ENCODE data around the gene CMTM2.
"Not testable (repeated sequence)": the region's sequence is repeated elsewhere in the genome, so short reads cannot be mapped to it uniquely, and the experiment has no call there.

The CMTM2 gene

DNA sequence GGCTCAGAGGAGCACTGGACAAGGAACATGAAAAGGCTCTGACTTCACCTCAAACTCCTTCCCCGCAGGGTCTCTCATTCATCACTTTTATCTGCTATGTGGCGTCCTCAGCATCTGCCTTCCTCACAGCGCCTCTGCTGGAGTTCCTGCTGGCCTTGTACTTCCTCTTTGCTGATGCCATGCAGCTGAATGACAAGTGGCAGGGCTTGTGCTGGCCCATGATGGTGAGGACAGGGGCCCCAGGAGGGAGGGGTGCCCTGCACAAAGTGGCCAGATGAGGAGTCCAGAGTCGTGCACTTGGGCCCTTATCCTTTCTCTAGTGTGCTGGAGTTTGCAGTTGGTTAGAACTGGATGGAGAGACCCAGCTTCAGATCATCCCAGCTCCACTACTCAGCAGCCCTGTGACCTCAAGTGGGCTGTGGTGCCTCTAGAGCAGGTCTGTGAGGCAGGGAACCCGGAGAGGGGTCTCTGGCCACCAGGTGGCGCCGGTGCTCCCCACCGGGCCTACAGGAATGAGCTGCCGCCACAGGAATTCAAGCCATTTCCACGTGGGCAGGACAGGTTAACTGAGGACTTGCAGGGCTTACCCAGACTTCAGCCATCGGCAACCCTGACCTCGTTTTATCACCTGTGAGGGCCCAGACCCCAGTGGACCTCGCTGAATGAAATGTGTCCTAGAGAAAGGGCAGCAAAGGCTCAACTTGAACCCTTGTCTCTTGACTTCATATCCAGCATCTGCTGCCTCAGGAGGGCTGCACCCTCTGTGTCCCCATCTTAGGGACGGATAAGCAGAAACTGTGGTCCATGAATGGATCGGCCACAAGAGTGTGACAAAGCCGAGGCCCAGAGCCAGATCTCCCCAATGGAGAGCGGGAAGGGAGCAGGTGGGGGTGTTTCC, 29.2 kb downstream of the CMTM2 start:
- no peaks in the 10 kb centered on the region for H3K27me3 ChIP-seq (ENCODE audit: control insufficient read depth, insufficient read depth, low read length, poor library complexity, severe bottlenecking)
- peaks cover 38% of the 10 kb centered on the region for H3K36me3 ChIP-seq (ENCODE audit: control insufficient read depth, insufficient read depth, low read length)
- WGBS, 2 experiments: 41 to 42% methylated on average over 17 of the region's 17 CpGs
- peaks cover 9% of the 10 kb centered on the region for H3K4me1 ChIP-seq (ENCODE audit: control insufficient read depth, insufficient read depth, low read length)
- no peak overlapping the region for H3K27ac ChIP-seq (ENCODE audit: insufficient read depth, low read depth, low read length, poor library complexity, severe bottlenecking)
- H3K4me3 ChIP-seq (ENCODE audit: insufficient read depth, low read depth, low read length): no peak overlapping the region
- H3K9me3 ChIP-seq (ENCODE audit: control insufficient read depth, low read length): no peaks in the 10 kb centered on the region

- H3K9me3 ChIP-seq (ENCODE audit: control insufficient read depth, low read length): no peaks in the 10 kb centered on the region
- H3K27me3 ChIP-seq (ENCODE audit: control insufficient read depth, insufficient read depth, low read length, poor library complexity, severe bottlenecking): no peaks in the 10 kb centered on the region
- H3K27ac ChIP-seq (ENCODE audit: insufficient read depth, low read depth, low read length, poor library complexity, severe bottlenecking): no peak overlapping the region
- peaks cover 44% of the 10 kb centered on the region for H3K36me3 ChIP-seq (ENCODE audit: control insufficient read depth, insufficient read depth, low read length)
- no peak overlapping the region for H3K4me3 ChIP-seq (ENCODE audit: insufficient read depth, low read depth, low read length)
- 89% methylated on average over 12 of the region's 12 CpGs for WGBS, 2 experiments
- H3K4me1 ChIP-seq (ENCODE audit: control insufficient read depth, insufficient read depth, low read length): peaks cover 9% of the 10 kb centered on the region
Measured at GRCh38 chr16:66609139-66609510, 29.9 kb downstream of the CMTM2 start.

DNA sequence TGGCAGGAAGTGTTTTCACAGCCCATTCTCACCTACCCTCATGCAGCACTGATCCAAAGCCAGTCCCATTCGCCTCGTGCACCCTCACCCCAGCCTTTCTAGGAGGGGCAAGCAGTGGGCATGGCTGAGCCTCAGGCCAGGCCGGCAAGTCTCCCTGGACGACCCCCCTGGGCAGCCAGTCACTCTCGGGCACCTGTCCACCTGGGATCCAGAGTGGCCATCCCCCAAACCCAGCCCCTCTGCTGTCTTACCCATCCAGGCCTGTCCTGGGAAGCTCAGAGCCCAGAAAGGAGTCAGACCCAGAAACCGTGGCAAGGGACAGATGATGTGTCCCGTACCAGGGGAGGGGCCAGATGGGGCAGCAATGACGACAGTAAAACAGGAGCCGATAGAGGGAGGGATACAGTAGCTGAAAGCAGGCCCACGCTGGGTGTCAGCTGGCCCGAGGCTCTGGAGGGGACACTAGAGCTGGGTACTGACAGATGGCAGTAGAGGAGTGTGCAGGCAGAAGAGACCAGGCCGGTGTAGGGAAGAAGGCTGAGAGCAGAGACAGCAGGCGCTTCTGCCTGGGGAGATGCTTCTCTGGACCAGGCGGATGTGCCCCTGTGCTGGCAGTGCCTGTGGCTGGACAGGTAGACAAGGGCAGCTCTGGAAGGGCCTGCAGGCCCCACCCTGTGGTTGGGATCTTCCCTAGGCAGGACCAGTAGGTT, 31.0 kb downstream of the CMTM2 start:
- Histone ChIP-seq H3K27me3 (ENCODE audit: control insufficient read depth, insufficient read depth, low read length, poor library complexity, severe bottlenecking) (no peaks in the 10 kb centered on the region), H3K36me3 (ENCODE audit: control insufficient read depth, insufficient read depth, low read length) (peaks cover 52% of the 10 kb centered on the region), H3K27ac (ENCODE audit: insufficient read depth, low read depth, low read length, poor library complexity, severe bottlenecking) (no peak overlapping the region), H3K4me1 (ENCODE audit: control insufficient read depth, insufficient read depth, low read length) (peaks cover 9% of the 10 kb centered on the region), H3K4me3 (ENCODE audit: insufficient read depth, low read depth, low read length) (no peak overlapping the region), H3K9me3 (ENCODE audit: control insufficient read depth, low read length) (no peaks in the 10 kb centered on the region)
- 93 to 94% methylated on average over 14 of the region's 14 CpGs for WGBS, 2 experiments

DNA sequence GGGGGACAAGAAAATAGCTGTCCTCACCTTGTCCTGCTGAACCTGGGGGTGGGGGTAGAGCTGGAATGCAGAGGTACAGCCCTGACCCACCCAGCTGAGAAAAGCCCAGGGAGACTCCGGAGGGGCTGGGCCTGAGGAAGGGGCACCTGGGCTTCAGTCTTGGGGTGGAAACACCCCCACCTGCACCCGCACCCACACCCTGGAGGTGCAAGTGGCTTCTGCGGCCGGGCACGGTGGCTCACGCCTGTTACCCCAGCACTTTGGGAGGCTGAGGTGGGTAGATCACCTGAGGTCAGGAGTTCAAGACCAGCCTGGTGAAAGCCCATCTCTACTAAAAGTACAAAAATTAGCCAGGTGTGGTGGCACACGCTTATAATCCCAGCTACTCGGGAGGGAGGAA, 32.6 kb downstream of the CMTM2 start:
- WGBS, 2 experiments: 93 to 94% methylated on average over 8 of the region's 8 CpGs
- not testable (repeated sequence) for H3K9me3 ChIP-seq (ENCODE audit: control insufficient read depth, low read length); H3K4me3 ChIP-seq (ENCODE audit: insufficient read depth, low read depth, low read length); H3K27me3 ChIP-seq (ENCODE audit: control insufficient read depth, insufficient read depth, low read length, poor library complexity, severe bottlenecking); H3K4me1 ChIP-seq (ENCODE audit: control insufficient read depth, insufficient read depth, low read length); H3K27ac ChIP-seq (ENCODE audit: insufficient read depth, low read depth, low read length, poor library complexity, severe bottlenecking)
- peaks cover 52% of the 10 kb centered on the region for H3K36me3 ChIP-seq (ENCODE audit: control insufficient read depth, insufficient read depth, low read length)

DNA sequence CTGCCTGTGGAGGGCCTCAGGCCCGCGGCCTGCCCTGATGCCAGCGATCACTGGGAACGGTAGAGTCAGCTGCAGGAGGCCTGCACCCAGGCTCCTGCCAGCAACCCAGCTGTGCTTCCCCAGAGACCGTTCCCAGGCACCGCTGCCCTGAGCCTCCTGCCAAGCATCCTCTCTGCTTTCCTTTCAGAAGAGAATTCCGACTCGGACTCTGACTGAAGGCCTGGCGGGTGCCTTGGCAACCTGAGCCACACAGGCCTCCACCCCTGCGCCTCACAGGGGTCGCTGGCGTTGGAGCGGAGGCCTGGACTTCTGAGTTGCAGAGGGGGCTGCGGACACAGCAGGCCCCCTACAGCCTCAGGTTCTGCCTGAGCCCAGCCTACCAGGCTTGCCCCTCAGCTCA, 33.2 kb downstream of the CMTM2 start:
- H3K4me1 ChIP-seq (ENCODE audit: control insufficient read depth, insufficient read depth, low read length): peaks cover 10% of the 10 kb centered on the region
- no peak overlapping the region for H3K4me3 ChIP-seq (ENCODE audit: insufficient read depth, low read depth, low read length)
- H3K27me3 ChIP-seq (ENCODE audit: control insufficient read depth, insufficient read depth, low read length, poor library complexity, severe bottlenecking): no peaks in the 10 kb centered on the region
- H3K9me3 ChIP-seq (ENCODE audit: control insufficient read depth, low read length): no peaks in the 10 kb centered on the region
- peaks cover 52% of the 10 kb centered on the region for H3K36me3 ChIP-seq (ENCODE audit: control insufficient read depth, insufficient read depth, low read length)
- no peak overlapping the region for H3K27ac ChIP-seq (ENCODE audit: insufficient read depth, low read depth, low read length, poor library complexity, severe bottlenecking)
- WGBS, 2 experiments: 88 to 89% methylated on average over 14 of the region's 14 CpGs

- Histone ChIP-seq H3K4me1 (ENCODE audit: control insufficient read depth, insufficient read depth, low read length) (peaks cover 5% of the 10 kb centered on the region), H3K9me3 (ENCODE audit: control insufficient read depth, low read length) (no peaks in the 10 kb centered on the region), H3K36me3 (ENCODE audit: control insufficient read depth, insufficient read depth, low read length) (peaks cover 52% of the 10 kb centered on the region), H3K4me3 (ENCODE audit: insufficient read depth, low read depth, low read length) (no peak overlapping the region), H3K27ac (ENCODE audit: insufficient read depth, low read depth, low read length, poor library complexity, severe bottlenecking) (no peak overlapping the region), H3K27me3 (ENCODE audit: control insufficient read depth, insufficient read depth, low read length, poor library complexity, severe bottlenecking) (no peaks in the 10 kb centered on the region)
- 94 to 96% methylated on average over 12 of the region's 12 CpGs for WGBS, 2 experiments
Measured at GRCh38 chr16:66614161-66614802, 35.0 kb downstream of the CMTM2 start.

DNA sequence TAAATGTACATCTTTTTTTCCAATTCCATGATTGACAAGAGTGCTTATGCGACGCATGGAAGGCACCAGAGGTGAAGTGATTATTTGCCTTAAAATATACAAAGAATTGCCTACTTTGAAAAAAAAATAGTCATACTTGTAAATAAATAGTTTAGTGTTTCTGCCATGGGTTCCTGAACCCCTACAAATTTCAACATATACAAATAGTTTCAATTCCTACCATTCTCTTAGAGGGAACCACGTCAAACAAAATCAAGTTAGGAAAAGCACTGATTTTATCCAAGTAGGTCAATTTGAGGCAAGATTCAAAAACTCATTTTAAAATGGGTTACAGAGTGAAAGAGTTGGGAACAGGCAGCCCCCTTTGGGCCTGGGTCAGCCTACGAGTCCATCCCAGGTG, 36.9 kb downstream of the CMTM2 start:
- WGBS, 2 experiments: 78 to 84% methylated on average over 2 of the region's 4 CpGs
- Histone ChIP-seq H3K4me3 (ENCODE audit: insufficient read depth, low read depth, low read length) (no peak overlapping the region), H3K9me3 (ENCODE audit: control insufficient read depth, low read length) (no peaks in the 10 kb centered on the region), H3K4me1 (ENCODE audit: control insufficient read depth, insufficient read depth, low read length) (peaks cover 13% of the 10 kb centered on the region), H3K27ac (ENCODE audit: insufficient read depth, low read depth, low read length, poor library complexity, severe bottlenecking) (no peak overlapping the region), H3K27me3 (ENCODE audit: control insufficient read depth, insufficient read depth, low read length, poor library complexity, severe bottlenecking) (no peaks in the 10 kb centered on the region), H3K36me3 (ENCODE audit: control insufficient read depth, insufficient read depth, low read length) (peaks cover 34% of the 10 kb centered on the region)

DNA sequence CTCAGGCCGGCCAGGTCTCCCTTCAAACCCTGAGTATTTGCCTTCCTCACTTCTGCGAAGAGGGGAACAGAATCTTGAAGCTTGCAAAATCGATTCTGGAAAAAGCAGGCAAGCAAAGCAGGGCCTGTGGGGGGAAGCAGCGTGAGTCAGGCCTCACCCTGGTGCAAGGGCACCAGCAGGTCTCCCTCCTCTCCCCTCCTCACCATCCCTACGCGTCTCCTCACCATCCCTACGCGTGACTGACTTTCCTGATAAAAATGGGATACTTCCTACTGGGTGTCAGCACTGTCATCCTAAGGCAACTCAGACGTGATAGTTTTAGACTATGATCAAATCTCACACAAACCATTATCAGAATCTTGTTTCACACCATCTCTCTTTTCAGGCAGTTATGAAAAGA, 37.3 kb downstream of the CMTM2 start:
- no peaks in the 10 kb centered on the region for H3K9me3 ChIP-seq (ENCODE audit: control insufficient read depth, low read length)
- H3K4me3 ChIP-seq (ENCODE audit: insufficient read depth, low read depth, low read length): no peak overlapping the region
- peaks cover 33% of the 10 kb centered on the region for H3K36me3 ChIP-seq (ENCODE audit: control insufficient read depth, insufficient read depth, low read length)
- WGBS, 2 experiments: 46 to 48% methylated on average over 9 of the region's 9 CpGs
- H3K27me3 ChIP-seq (ENCODE audit: control insufficient read depth, insufficient read depth, low read length, poor library complexity, severe bottlenecking): no peaks in the 10 kb centered on the region
- no peak overlapping the region for H3K27ac ChIP-seq (ENCODE audit: insufficient read depth, low read depth, low read length, poor library complexity, severe bottlenecking)
- peaks cover 13% of the 10 kb centered on the region for H3K4me1 ChIP-seq (ENCODE audit: control insufficient read depth, insufficient read depth, low read length)

DNA sequence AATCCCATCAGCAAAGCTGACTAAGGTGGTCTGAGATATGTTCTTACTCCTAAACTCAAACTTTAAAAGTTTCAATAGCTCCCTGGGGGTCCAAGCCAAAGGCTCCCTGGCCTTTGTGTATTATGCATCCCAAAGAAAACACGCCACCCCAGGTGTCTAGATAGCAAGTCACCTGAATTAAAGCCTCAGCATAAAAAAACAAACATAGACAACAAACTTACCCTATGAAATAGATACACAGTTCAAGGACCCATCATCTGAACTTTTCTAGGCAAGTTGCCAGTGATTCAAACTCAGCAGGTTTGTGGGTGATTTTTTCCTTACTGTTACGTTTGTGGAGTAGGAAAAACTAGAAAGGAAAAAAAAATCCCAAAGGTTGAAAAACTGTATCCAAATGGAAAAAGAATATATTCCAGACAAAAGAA, 37.8 kb downstream of the CMTM2 start:
- WGBS, 2 experiments: 85 to 87% methylated on average over 2 of the region's 2 CpGs
- Histone ChIP-seq H3K27me3 (ENCODE audit: control insufficient read depth, insufficient read depth, low read length, poor library complexity, severe bottlenecking) (no peaks in the 10 kb centered on the region), H3K4me3 (ENCODE audit: insufficient read depth, low read depth, low read length) (no peak overlapping the region), H3K9me3 (ENCODE audit: control insufficient read depth, low read length) (no peaks in the 10 kb centered on the region), H3K4me1 (ENCODE audit: control insufficient read depth, insufficient read depth, low read length) (peaks cover 13% of the 10 kb centered on the region), H3K27ac (ENCODE audit: insufficient read depth, low read depth, low read length, poor library complexity, severe bottlenecking) (no peak overlapping the region), H3K36me3 (ENCODE audit: control insufficient read depth, insufficient read depth, low read length) (peaks cover 29% of the 10 kb centered on the region)

DNA sequence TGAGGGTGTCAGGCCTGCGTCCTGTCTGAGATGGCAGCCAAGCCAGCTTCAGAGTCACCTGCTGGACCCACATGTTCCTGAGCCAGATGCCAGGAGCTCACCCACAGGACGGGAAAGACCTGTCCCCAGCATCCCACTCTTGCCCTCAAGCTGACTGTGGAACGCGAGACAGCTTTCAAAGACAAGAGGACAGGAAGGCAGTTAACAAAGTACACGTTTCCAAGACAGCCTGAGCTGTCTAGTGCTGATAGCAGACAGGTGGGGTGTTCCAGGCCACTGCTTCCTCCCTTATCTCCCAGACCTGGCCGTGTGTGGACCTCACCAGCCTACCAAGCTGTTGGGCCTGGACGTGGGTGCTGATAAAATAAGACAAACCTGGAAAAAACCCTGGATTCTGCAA, 38.5 kb downstream of the CMTM2 start:
- Histone ChIP-seq H3K36me3 (ENCODE audit: control insufficient read depth, insufficient read depth, low read length) (peaks cover 24% of the 10 kb centered on the region), H3K4me3 (ENCODE audit: insufficient read depth, low read depth, low read length) (no peak overlapping the region), H3K27ac (ENCODE audit: insufficient read depth, low read depth, low read length, poor library complexity, severe bottlenecking) (no peak overlapping the region), H3K27me3 (ENCODE audit: control insufficient read depth, insufficient read depth, low read length, poor library complexity, severe bottlenecking) (no peaks in the 10 kb centered on the region), H3K4me1 (ENCODE audit: control insufficient read depth, insufficient read depth, low read length) (peaks cover 13% of the 10 kb centered on the region), H3K9me3 (ENCODE audit: control insufficient read depth, low read length) (no peaks in the 10 kb centered on the region)
- 90 to 92% methylated on average over 7 of the region's 7 CpGs for WGBS, 2 experiments
